HG03196 (cell line): ENCODE results near the gene TFF3.

Source experiments
- ATAC-seq: cut with Tn5 transposase; IDR thresholded peaks from one replicate; pipeline ENCODE4 v1.9.1; 2021; ENCODE audit not compliant: unreplicated experiment

The TFF3 gene

GRCh38 chr21:42272984-42273600, 42.1 kb downstream of the TFF3 start:
- no peak for ATAC-seq

- no peak for ATAC-seq
Observed at GRCh38 chr21:42272109-42272962, 42.9 kb downstream of the TFF3 start.

GRCh38 chr21:42271065-42271464, 44.1 kb downstream of the TFF3 start:
- ATAC-seq: no peak

GRCh38 chr21:42269386-42269785, 45.8 kb downstream of the TFF3 start:
- no peak for ATAC-seq

GRCh38 chr21:42266971-42267556, 48.1 kb downstream of the TFF3 start:
- no peak for ATAC-seq

GRCh38 chr21:42265231-42265812, 49.9 kb downstream of the TFF3 start:
- no peak for ATAC-seq

GRCh38 chr21:42264245-42265195, 50.7 kb downstream of the TFF3 start:
- ATAC-seq: no peak

- ATAC-seq: no peak
Observed at GRCh38 chr21:42263591-42264131, 51.5 kb downstream of the TFF3 start.

- ATAC-seq: no peak
Observed at GRCh38 chr21:42262831-42263231, 52.4 kb downstream of the TFF3 start.

- ATAC-seq: no peak
Observed at GRCh38 chr21:42261829-42262200, 53.4 kb downstream of the TFF3 start.
